ENCODE results near the gene SLCO1C1. TPM values are rescaled to one million over a fixed set of nuclear protein-coding genes. Genes with fewer than 3 reads are reported as not detected.

SLCO1C1 gene, protein sequence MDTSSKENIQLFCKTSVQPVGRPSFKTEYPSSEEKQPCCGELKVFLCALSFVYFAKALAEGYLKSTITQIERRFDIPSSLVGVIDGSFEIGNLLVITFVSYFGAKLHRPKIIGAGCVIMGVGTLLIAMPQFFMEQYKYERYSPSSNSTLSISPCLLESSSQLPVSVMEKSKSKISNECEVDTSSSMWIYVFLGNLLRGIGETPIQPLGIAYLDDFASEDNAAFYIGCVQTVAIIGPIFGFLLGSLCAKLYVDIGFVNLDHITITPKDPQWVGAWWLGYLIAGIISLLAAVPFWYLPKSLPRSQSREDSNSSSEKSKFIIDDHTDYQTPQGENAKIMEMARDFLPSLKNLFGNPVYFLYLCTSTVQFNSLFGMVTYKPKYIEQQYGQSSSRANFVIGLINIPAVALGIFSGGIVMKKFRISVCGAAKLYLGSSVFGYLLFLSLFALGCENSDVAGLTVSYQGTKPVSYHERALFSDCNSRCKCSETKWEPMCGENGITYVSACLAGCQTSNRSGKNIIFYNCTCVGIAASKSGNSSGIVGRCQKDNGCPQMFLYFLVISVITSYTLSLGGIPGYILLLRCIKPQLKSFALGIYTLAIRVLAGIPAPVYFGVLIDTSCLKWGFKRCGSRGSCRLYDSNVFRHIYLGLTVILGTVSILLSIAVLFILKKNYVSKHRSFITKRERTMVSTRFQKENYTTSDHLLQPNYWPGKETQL
- total RNA-seq (2012; rRNA removed) (not detected in 2 replicates), polyA plus RNA-seq (2012; rRNA removed) (not detected in 2 replicates), Bru-seq, nascent RNA (percentile 10 among the genes with signal in this experiment), BruChase-seq, experiment 1, labeled RNA remaining after a 6-hour chase (percentile 11 among the genes with signal in this experiment), BruChase-seq, experiment 2, labeled RNA remaining after a 2-hour chase (percentile 12 among the genes with signal in this experiment)
- not detected in 2 replicates for polyA plus RNA-seq (2012; cell fraction: cytosol; rRNA removed)
- polyA plus RNA-seq (2012; cell fraction: nucleus; rRNA removed; ENCODE audit: low replicate concordance) = not detected in 2 replicates
- long read RNA-seq = 0 reads

GRCh38 chr12:20695232-20695631 lies at the start of gene SLCO1C1:
SLCO1C1 (plus strand) TSS chr12:20695332; CDS start chr12:20699577, 4,245 bp downstream.
- ATAC-seq (ENCODE audit: low read depth) = no peak

More at GRCh38 chr12:20695232-20695631, at the start of gene SLCO1C1:
- BruUV-seq (replicated peaks) = no TSS peak
- Histone ChIP-seq H4K20me1 (ENCODE audit: insufficient read depth, low read length) (no peaks in the 10 kb centered on the region), H2AFZ (replicated peaks; ENCODE audit: low read length, poor library complexity) (no peak within 1 kb of the TSS), H3K4me1 (ENCODE audit: control insufficient read depth, insufficient read depth, low read length) (no peaks in the 10 kb centered on the region), H3K23ac (ENCODE audit: low read depth, low read length) (no peak within 1 kb of the TSS), H2AK5ac (ENCODE audit: low read depth, low read length) (no peak within 1 kb of the TSS), H3K4me2 (ENCODE audit: low read depth, low read length) (no peak within 1 kb of the TSS; the same call in 1 of the 2 replicates), H4K8ac (ENCODE audit: low read depth in 2 of 2, low read length in 2 of 2) (no peak within 1 kb of the TSS), H2AK9ac (replicated peaks; ENCODE audit: low read depth, low read length, poor library complexity) (no peak within 1 kb of the TSS), H3K9me3 (ENCODE audit: control insufficient read depth, insufficient read depth, low read length) (no peaks in the 10 kb centered on the region), H2BK20ac (ENCODE audit: low read depth, low read length) (no peak within 1 kb of the TSS), H3K14ac (replicated peaks; ENCODE audit: low read depth, low read length) (no peak within 1 kb of the TSS), H3K27me3 (ENCODE audit: control insufficient read depth, insufficient read depth, low read length) (no peaks in the 10 kb centered on the region), H2BK15ac (ENCODE audit: low read depth, low read length) (no peak within 1 kb of the TSS), H3K4me3 (ENCODE audit: insufficient read depth, low read depth, low read length) (no peak within 1 kb of the TSS), H4K5ac (ENCODE audit: low read depth, low read length) (no peak within 1 kb of the TSS), H3K36me3 (ENCODE audit: control insufficient read depth, insufficient read depth, low read length) (no peaks in the 10 kb centered on the region), H3K56ac (ENCODE audit: extremely low read depth, insufficient read depth, low read length) (no peak within 1 kb of the TSS), H4K91ac (ENCODE audit: insufficient read depth, low read depth, low read length) (no peak within 1 kb of the TSS), H3K4ac (ENCODE audit: low read depth, low read length) (no peak within 1 kb of the TSS), H2BK120ac (ENCODE audit: low read depth, low read length) (no peak within 1 kb of the TSS), H3K9me1 (ENCODE audit: insufficient read depth, low read length) (no peaks in the 10 kb centered on the region), H2BK5ac (ENCODE audit: low read depth, low read length, poor library complexity, severe bottlenecking) (no peak within 1 kb of the TSS), H3K9ac (ENCODE audit: low read depth, low read length) (no peak within 1 kb of the TSS), H3K18ac (ENCODE audit: low read depth, low read length) (no peak within 1 kb of the TSS), H3K27ac (ENCODE audit: insufficient read depth, low read length) (no peak within 1 kb of the TSS), H3K79me1 (ENCODE audit: low read depth in 1 of 2, low read length in 2 of 2) (no peaks in the 10 kb centered on the region)
- TF ChIP-seq CEBPB (IDR thresholded peaks at IDR 0.05; ENCODE audit: low read depth, low read length) (no peak), RAD21 (IDR thresholded peaks at IDR 0.05; ENCODE audit: low read length) (no peak), RFX5 (IDR thresholded peaks at IDR 0.05; ENCODE audit: low read depth, low read length) (no peak), RCOR1 (IDR thresholded peaks at IDR 0.05; ENCODE audit: insufficient replicate concordance, low read length) (no peak), NFE2L2 (IDR thresholded peaks at IDR 0.05; ENCODE audit: low read depth, low read length) (no peak), MAZ (IDR thresholded peaks at IDR 0.05; ENCODE audit: borderline replicate concordance, low read depth, low read length) (no peak), MAFK (IDR thresholded peaks at IDR 0.05; ENCODE audit: low read depth, low read length) (no peak), FOS (IDR thresholded peaks at IDR 0.05; ENCODE audit: low read depth, low read length) (no peak), BHLHE40 (IDR thresholded peaks at IDR 0.05; ENCODE audit: low read depth, low read length) (no peak), SMC3 (IDR thresholded peaks at IDR 0.05; ENCODE audit: low read depth, low read length) (no peak), CHD1 (IDR thresholded peaks at IDR 0.05; ENCODE audit: low read depth, low read length) (no peak), CTCF (conservative IDR thresholded peaks at IDR 0.05; ENCODE audit: low read depth, low read length) (no peak), POLR2A (IDR thresholded peaks at IDR 0.05; ENCODE audit: low read depth, low read length) (no peak)
- TF ChIP-seq, protein P1, sequence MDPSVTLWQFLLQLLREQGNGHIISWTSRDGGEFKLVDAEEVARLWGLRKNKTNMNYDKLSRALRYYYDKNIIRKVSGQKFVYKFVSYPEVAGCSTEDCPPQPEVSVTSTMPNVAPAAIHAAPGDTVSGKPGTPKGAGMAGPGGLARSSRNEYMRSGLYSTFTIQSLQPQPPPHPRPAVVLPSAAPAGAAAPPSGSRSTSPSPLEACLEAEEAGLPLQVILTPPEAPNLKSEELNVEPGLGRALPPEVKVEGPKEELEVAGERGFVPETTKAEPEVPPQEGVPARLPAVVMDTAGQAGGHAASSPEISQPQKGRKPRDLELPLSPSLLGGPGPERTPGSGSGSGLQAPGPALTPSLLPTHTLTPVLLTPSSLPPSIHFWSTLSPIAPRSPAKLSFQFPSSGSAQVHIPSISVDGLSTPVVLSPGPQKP (IDR thresholded peaks at IDR 0.05; ENCODE audit: borderline replicate concordance, low read depth, low read length) = no peak
- in situ Hi-C loops (cut with MboI; ENCODE audit: low sequenced_read_pairs) (no loop called here), dilution Hi-C loops (cut with HindIII; ENCODE audit: low sequenced_read_pairs, unreplicated experiment) (no loop called here), intact Hi-C loops (cut with micrococcal nuclease) (no loop called here)
- ChIA-PET CTCF (no interaction called here), POLR2A (ENCODE audit: unreplicated experiment) (no interaction called here)
- no CpG with 5 or more reads among the region's 6 CpGs for WGBS, 2 experiments (ENCODE audit: extremely low coverage in 2 of 2, insufficient read length in 1 of 2)
- DNase-seq = no peak

All from IMR-90 (cell line).